ENCODE measurements around the gene NDUFS1.
"Not testable (repeated sequence)": the region's sequence is repeated elsewhere in the genome, so short reads cannot be mapped to it uniquely, and the experiment has no call there.

Gene NDUFS1

GRCh38 chr2:206160807-206161179 lies 1.5 kb upstream of the NDUFS1 start:
- no peak for DNase-seq

GRCh38 chr2:206160125-206160806 lies 1.0 kb upstream of the NDUFS1 start:
- peak; percentile 50 for DNase-seq

GRCh38 chr2:206158563-206159345 lies 490 bp downstream of the NDUFS1 start:
- peak; percentile 44 for DNase-seq

GRCh38 chr2:206157014-206157413 lies 2.2 kb downstream of the NDUFS1 start:
- DNase-seq: not testable (repeated sequence)

GRCh38 chr2:206154197-206154596 lies 5.0 kb downstream of the NDUFS1 start:
- DNase-seq: no peak

- DNase-seq: no peak
Measured at GRCh38 chr2:206150631-206151030, 8.6 kb downstream of the NDUFS1 start.

- no peak for DNase-seq
Measured at GRCh38 chr2:206150168-206150567, 9.1 kb downstream of the NDUFS1 start.

- DNase-seq: no peak
Measured at GRCh38 chr2:206149330-206149729, 9.9 kb downstream of the NDUFS1 start.

GRCh38 chr2:206145665-206146064 lies 13.6 kb downstream of the NDUFS1 start:
- no peak for DNase-seq

GRCh38 chr2:206144383-206144782 lies 14.9 kb downstream of the NDUFS1 start:
- no peak for DNase-seq

- DNase-seq: no peak
Measured at GRCh38 chr2:206143451-206143850, 15.8 kb downstream of the NDUFS1 start.

GRCh38 chr2:206127656-206128055 lies 31.6 kb downstream of the NDUFS1 start:
- DNase-seq: no peak

- no peak for DNase-seq
Measured at GRCh38 chr2:206125901-206126300, 33.3 kb downstream of the NDUFS1 start.

- DNase-seq: not testable (repeated sequence)
Measured at GRCh38 chr2:206122569-206122968, 36.7 kb downstream of the NDUFS1 start.

- no peak for DNase-seq
Measured at GRCh38 chr2:206116278-206116677, 43.0 kb downstream of the NDUFS1 start.

GRCh38 chr2:206115026-206115578 lies 44.1 kb downstream of the NDUFS1 start:
- DNase-seq: no peak

GRCh38 chr2:206112846-206113547 lies 46.2 kb downstream of the NDUFS1 start:
- no peak for DNase-seq

- DNase-seq: no peak
Measured at GRCh38 chr2:206112108-206112507, 47.1 kb downstream of the NDUFS1 start.

- no peak for DNase-seq
Measured at GRCh38 chr2:206108713-206109112, 50.5 kb downstream of the NDUFS1 start.

GRCh38 chr2:206105541-206105940 lies 53.7 kb downstream of the NDUFS1 start:
- DNase-seq: no peak

- no peak for DNase-seq
Measured at GRCh38 chr2:206105038-206105437, 54.2 kb downstream of the NDUFS1 start.

GRCh38 chr2:206098872-206099271 lies 60.4 kb downstream of the NDUFS1 start:
- DNase-seq: not testable (repeated sequence)

- no peak for DNase-seq
Measured at GRCh38 chr2:206098471-206098870, 60.8 kb downstream of the NDUFS1 start.

- DNase-seq: no peak
Measured at GRCh38 chr2:206096876-206097275, 62.4 kb downstream of the NDUFS1 start.

Data from NCI-H1092 treated with DMSO at 0.1 percent for 48 hours (cell line).